Activated effector memory CD4-positive, alpha-beta T cell treated with anti-CD3 and anti-CD28 coated beads, Interleukin-2, amount 50 U/mL, for 16 hours (primary cell): ENCODE measurements around the gene CDH8.
"Not testable (repeated sequence)": the region's sequence is repeated elsewhere in the genome, so short reads cannot be mapped to it uniquely, and the experiment has no call there.

ENCODE experiments used
- DNase-seq: peaks from one replicate; pipeline ENCODE4 v3.0.0-alpha.2; 2020

CDH8 gene

DNA sequence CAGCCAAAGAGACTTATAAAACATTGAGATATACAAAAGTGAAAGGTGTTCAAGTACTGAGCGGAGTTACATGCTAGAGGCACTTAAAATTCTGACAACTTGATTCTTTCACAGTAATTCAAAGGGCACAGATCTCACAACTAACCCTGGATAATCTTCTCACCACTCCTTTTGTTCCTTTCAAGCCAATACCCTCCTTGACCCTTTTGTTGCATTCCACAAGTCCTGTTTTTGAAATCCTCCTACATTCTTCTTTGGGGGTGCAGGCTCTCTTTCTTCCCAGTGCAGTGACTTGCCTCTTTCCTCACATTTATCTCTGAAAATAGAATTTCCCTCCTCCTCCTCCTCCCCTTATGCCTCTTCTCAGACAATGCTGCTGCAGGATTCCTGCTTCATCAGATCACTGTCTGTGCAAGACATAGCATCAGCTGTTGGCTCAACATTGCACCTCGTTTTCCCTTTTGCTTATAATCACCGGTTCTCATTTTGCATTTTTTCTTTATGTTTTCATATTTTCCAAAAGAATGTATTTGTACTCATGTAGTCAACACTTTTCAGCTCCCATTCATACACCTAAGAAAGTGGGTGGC lies 199.3 kb downstream of the CDH8 start:
- no peak for DNase-seq

DNA sequence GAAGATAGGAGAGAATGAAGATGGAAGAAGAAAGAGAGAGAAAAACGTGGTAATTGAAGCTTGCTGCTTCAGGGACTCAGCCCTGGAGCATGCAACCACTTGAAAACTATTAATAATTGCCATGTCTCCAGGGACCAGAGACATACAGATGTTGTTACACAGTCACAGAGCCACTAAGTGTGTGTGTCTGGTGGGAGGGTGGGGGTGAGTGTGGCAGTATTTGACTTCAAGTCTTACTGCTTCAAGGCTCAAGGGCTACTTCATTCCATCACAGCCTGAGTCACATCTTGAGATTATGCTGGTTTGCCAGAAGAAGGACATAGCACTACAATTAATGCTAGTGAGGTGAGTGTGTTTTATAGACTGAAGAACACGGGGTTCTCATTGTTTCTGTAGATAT lies 202.2 kb downstream of the CDH8 start:
- DNase-seq, result no peak

GRCh38 chr16:61831351-61831917 lies 204.8 kb downstream of the CDH8 start:
- no peak for DNase-seq

DNA sequence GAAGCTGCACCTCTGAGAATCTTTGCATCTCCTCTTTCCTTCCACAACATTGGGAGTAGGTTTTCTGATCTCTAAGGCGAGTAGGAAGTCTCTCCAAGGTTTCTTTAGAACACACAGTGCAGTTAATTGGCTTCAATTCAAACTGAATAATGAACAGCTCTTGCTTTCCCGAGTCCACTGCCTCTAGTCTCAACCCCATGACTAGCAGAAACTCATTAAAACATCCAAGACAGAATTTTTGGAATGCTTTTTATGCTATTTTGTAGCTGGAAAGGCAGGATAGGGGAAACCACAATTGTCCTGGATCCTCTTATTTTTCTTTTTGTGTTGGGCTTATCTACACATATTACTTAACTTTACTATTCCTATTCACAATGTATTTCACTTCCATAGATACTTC lies 206.6 kb downstream of the CDH8 start:
- no peak for DNase-seq

DNA sequence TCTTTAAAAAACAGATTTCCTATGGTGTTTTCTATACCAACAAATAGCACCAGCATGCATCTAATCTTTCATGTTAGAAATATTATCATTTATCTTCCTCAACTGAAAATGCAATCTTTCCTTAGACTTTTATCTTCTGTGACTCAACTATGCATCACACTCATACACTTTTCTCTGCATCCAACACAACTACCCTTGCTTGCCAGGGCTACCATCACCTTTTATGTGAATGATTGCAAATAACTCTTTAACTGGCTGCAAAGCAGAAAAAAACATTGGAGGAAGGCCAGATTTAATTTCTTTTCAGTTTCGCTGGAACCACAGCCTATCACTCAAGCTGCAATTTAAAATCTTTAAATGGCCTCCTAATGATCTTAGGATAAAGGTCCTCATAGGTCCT lies 212.9 kb downstream of the CDH8 start:
- no peak for DNase-seq

GRCh38 chr16:61820820-61821219 lies 215.4 kb downstream of the CDH8 start:
- no peak for DNase-seq

- DNase-seq, result no peak
Observed at GRCh38 chr16:61820398-61820797, 215.8 kb downstream of the CDH8 start.

DNA sequence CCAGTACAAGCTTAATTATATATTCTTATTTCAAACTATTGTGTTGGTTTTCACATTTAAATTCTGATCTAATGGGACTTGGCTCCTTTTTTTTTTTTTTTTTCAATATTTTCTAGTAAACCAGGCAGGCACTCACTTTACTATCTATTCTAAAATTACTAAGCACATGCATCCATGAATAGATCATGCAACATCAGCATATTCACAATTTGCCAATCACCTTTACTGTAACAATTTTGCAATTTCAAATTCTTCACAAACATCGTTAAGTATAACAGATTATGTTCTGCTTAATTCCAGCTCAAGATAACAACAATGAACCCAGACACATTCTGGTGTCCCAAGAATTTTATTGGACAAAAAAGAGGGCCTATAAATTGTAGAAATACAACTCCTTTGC lies 217.4 kb downstream of the CDH8 start:
- no peak for DNase-seq

DNA sequence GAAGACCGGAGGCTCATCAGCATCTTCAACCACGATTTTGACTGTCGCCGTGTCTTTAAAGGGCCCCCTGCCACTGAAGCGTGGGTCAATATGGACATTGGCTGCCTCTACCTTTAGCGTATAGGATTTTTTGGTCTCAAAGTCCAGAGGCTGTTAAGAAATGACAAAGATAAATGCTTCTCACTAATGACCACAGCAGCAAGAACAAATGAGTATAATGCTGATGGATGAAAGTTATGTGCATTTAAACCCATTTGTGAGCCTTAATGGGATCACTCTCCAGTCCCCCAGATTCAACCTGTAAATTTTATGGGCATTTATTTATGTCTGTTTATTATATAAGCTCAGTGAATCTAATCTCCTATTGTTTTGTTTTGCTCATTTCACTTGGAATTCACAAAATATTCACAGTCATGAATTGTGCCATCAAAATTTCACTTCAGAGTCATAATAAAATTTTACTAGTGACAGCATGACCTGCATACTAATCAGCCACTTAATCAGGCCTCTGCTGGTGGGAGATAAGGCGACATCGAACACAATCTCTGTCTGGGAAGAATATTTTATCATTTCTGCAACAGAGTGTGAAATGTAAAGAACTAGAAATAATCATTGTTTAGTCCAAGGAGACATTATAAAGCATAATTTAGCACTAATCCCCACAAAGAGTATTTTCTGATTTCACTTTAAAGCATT lies 218.5 kb downstream of the CDH8 start:
- DNase-seq, result no peak

DNA sequence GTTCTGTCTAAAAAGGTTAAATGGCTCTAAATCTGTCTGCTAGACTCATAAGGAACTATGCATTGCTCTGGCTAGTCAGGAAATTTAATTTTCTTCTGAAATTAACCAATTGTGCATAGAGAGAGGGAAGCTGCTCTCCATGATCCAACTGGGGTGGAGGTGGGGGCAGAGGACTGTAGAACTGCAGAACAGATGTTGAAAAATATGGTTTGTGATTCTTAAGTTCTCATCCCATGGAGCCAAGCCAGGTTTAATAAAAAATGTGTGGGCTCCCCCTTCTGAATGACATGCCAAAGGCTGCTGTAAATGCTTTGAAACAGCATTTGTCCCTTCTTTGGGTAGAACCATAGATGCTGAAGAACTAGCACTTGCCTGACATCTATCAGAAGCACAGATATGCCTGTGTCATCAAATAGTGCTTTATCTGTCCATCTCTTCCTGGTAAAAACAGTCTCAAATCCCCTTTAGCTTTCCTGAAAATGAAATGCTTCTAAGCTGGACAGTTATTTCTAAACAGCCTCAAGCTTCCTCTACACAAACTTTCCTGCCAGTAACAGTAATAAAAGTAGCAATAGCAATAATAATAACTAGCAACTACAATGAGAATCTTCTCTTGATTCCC lies 221.4 kb downstream of the CDH8 start:
- DNase-seq, result no peak

- no peak for DNase-seq
Observed at GRCh38 chr16:61813339-61813738, 222.9 kb downstream of the CDH8 start.

- no peak for DNase-seq
Observed at GRCh38 chr16:61812251-61812650, 224.0 kb downstream of the CDH8 start.

- no peak for DNase-seq
Observed at GRCh38 chr16:61807551-61807950, 228.7 kb downstream of the CDH8 start.

DNA sequence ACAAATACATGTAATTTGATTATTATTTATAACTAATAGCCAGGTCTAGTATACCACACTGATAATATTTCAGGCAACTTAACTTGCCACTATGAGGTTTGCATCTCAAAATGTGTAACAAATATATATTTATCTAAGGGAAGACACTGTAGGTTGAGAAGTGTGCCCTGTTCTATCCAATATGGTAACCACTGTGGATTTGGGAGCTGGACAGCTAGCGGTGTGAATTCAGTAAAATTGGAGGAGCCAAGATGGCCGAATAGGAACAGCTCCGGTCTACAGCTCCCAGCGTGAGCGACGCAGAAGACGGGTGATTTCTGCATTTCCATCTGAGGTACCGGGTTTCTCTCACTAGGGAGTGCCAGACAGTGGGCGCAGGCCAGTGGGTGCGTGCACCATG lies 235.0 kb downstream of the CDH8 start:
- DNase-seq, result not testable (repeated sequence)

DNA sequence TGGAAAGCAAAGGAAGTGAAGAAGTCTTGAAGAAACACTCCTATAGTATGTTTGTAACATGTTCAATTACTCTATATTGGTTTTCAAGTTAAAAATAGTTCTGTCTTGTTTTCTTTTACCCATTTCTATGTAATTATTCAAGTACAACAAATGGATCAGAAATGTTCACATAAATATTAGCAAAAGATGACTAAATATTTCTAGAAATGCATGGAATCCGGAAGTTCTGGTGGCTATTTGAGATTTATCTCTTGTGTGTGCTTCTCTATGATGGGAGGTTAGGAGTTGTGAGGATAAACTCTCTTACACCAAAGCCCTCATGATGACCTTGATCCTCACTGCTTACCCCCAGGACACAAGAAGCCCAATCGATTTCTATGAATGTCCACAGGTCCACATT lies 237.5 kb downstream of the CDH8 start:
- DNase-seq, result no peak

DNA sequence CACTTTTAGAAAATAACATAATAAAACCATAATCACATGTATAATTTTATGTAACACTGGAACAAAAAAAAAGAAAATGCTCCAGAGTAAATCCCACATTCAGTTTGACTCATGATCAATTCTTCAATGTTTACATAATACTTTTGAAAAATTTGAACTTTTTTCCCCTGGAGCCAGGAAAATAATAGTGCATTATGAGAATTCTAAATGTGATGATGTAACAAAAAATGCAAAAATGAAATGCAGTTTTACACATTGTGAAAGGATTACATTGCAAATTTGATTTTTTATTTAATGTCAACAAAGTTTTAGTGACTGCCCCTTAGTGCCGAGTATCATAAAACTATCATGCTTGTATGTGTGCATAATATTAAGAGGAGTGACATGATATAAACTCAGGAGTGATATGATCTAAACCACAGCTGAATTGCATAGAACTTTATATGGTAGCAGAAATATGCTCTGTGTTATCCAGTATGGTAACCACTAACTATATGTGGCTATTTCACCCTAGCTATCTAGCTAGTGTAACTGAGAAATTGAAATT lies 238.2 kb downstream of the CDH8 start:
- DNase-seq, result no peak

- DNase-seq, result no peak
Observed at GRCh38 chr16:61797296-61797795, 238.9 kb downstream of the CDH8 start.

GRCh38 chr16:61792194-61792909 lies 243.9 kb downstream of the CDH8 start:
- DNase-seq, result no peak

DNA sequence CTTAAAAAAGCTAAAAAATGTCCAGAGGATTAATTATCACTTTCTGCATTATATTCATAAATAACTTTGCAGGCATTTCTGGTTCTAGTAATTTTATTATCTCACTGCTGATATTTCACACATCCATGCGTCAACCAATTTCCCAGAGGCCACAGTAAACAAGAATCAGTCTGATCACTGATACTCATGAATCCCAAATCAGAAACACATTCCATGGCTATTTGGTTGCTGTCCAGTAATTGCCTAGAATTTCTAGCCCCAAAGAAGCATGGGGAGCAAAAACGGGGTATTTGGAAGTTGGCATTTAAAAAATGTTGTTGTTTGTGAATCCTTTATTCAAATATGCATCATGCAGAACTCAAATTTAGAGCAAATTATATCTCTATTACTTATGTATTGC lies 244.8 kb downstream of the CDH8 start:
- no peak for DNase-seq

- DNase-seq, result not testable (repeated sequence)
Observed at GRCh38 chr16:61781855-61782254, 254.4 kb downstream of the CDH8 start.

DNA sequence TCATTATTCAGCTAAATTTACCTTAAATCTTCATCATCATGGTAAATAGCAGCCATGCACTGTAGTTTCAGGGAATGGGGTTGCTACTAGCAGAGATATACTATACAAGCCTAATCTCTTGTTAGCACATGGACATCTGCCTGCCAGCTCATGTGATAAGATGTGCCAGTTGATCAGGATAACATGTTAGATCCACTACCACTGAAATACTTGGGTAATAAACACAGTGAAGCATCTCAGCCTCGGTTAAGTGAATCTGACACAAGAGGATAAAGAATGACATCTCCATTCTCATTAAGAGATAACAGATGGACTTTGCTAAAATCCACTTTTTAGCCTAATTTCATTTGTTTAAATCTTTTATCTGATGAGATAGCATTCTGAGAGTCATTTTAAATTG lies 256.1 kb downstream of the CDH8 start:
- no peak for DNase-seq

DNA sequence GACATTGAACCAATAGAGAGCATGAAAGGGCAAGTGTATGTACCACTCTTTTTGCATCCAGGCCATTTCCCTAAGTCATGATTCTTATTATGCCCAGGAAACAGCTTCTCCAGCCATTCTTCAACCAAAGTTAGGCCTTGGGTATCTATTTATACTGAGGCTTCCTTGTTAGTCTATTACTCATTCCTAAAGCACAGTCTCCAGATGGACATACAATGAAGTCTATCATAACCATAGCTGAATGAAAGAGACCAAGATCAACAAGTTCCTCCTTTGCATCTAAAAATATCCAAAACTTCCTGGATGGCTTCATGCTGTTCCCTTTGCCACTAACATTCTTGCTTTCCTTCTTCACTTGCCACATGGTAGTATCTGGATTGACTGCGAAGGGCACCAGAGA lies 265.9 kb downstream of the CDH8 start:
- DNase-seq, result no peak

- no peak for DNase-seq
Observed at GRCh38 chr16:61763991-61764390, 272.2 kb downstream of the CDH8 start.
